Loucy (cell line): ENCODE results near the gene SMOC2.

ENCODE experiments used
- CTCF ChIP-seq: fragments of 200-600 bp; sonication (generic); conservative IDR thresholded peaks from 2 replicates; pipeline ENCODE4 v1.5.1; 2014; ENCODE audit warnings: mild to moderate bottlenecking, antibody characterized with exemption, low read length
- EZH2phosphoT487 ChIP-seq: fragments of 200-600 bp; IDR thresholded peaks from 2 replicates; pipeline ENCODE4 v1.6.1; 2018; ENCODE audit warnings: antibody characterized with exemption, mild to moderate bottlenecking, moderate library complexity, borderline replicate concordance

GRCh38 chr6:168704678-168705077 lies 263.7 kb downstream of the SMOC2 start:
- TF ChIP-seq CTCF, result no peak
- TF ChIP-seq EZH2phosphoT487, result no peak
